GM23248 (cell line): Measurements from ENCODE around the gene MBD2. TPM values are rescaled to one million over a fixed set of nuclear protein-coding genes. Genes with fewer than 3 reads are reported as not detected.

ENCODE experiments used
- DNase-seq: peaks from one replicate; pipeline ENCODE4 v3.0.0-alpha.2; 2015
- H2AFZ ChIP-seq: fragments of 200-600 bp; sonication (generic); 2 replicates; pipeline ENCODE4 v1.6.1; 2016; ENCODE audit warnings: antibody characterized with exemption
- H3F3A ChIP-seq: fragments of 200-600 bp; sonication (generic); 2 replicates; pipeline ENCODE4 v1.6.1; 2016; ENCODE audit warnings: mild to moderate bottlenecking, antibody characterized with exemption, mixed run types; ENCODE audit not compliant: insufficient read depth
- H3K27ac ChIP-seq: fragments of 200-600 bp; sonication (generic); 2 replicates; pipeline ENCODE4 v1.5.1; 2016; ENCODE audit warnings: mild to moderate bottlenecking
- H3K27me3 ChIP-seq: fragments of 200-600 bp; sonication (generic); replicated peaks from 2 replicates; pipeline ENCODE4 v1.6.1; 2016; ENCODE audit warnings: mild to moderate bottlenecking; ENCODE audit not compliant: insufficient read depth
- H3K36me3 ChIP-seq: fragments of 200-600 bp; sonication (generic); 2 replicates; pipeline ENCODE4 v1.6.1; 2016; ENCODE audit warnings: low read depth, mild to moderate bottlenecking
- H3K4me1 ChIP-seq: fragments of 200-600 bp; sonication (generic); 2 replicates; pipeline ENCODE4 v1.6.1; 2016; ENCODE audit warnings: mild to moderate bottlenecking; ENCODE audit not compliant: insufficient read depth
- H3K4me2 ChIP-seq: fragments of 200-600 bp; sonication (generic); one replicate; pipeline ENCODE4 v1.6.1; 2016; ENCODE audit warnings: mild to moderate bottlenecking; ENCODE audit not compliant: unreplicated experiment
- H3K4me3 ChIP-seq: fragments of 200-600 bp; sonication (generic); 2 replicates; pipeline ENCODE4 v1.5.1; 2016; ENCODE audit warnings: mild to moderate bottlenecking
- H3K79me2 ChIP-seq: fragments of 200-600 bp; sonication (generic); 2 replicates; pipeline ENCODE4 v1.6.1; 2016; ENCODE audit warnings: mild to moderate bottlenecking; ENCODE audit not compliant: insufficient read depth
- H3K9ac ChIP-seq: fragments of 200-600 bp; sonication (generic); 2 replicates; pipeline ENCODE4 v1.6.1; 2016; ENCODE audit warnings: mild to moderate bottlenecking
- H3K9me2 ChIP-seq: fragments of 200-600 bp; sonication (generic); 2 replicates; pipeline ENCODE4 v1.6.1; 2016; ENCODE audit warnings: mixed run types, mild to moderate bottlenecking, moderate library complexity; ENCODE audit not compliant: insufficient read depth
- H3K9me3 ChIP-seq: fragments of 200-600 bp; sonication (generic); one replicate; pipeline ENCODE4 v1.6.1; 2017; ENCODE audit warnings: low read depth
- H4K20me1 ChIP-seq: fragments of 200-600 bp; sonication (generic); 2 replicates; pipeline ENCODE4 v1.6.0; 2016; ENCODE audit not compliant: insufficient read depth
- EZH2 ChIP-seq: fragments of 200-600 bp; sonication (generic); IDR thresholded peaks from 2 replicates; pipeline ENCODE4 v1.6.1; 2018; ENCODE audit warnings: antibody characterized with exemption, mild to moderate bottlenecking; ENCODE audit not compliant: insufficient read depth, poor library complexity, severe bottlenecking
- EZH2phosphoT487 ChIP-seq: fragments of 200-600 bp; sonication (generic); IDR thresholded peaks from 2 replicates; pipeline ENCODE4 v1.6.1; 2018; ENCODE audit warnings: antibody characterized with exemption, moderate library complexity, mild to moderate bottlenecking, low read depth; ENCODE audit not compliant: insufficient read depth
- WGBS, 2 experiments: methylation state at CpG; one replicate each; pipeline ENCODE4 v1.1.6; 2015 to 2017; ENCODE audit warnings: low lambda C conversion rate in 2 of 2, low coverage in 1 of 2; ENCODE audit errors: missing lambda C conversion rate in 2 of 2; 5-methylcytosine and 5-hydroxymethylcytosine counted together
- in situ Hi-C: fragments of 300-500 bp; cut with MboI; formaldehyde crosslinking; loops from 2 replicates; pipeline ENCODE4 v1.15.0; 2020
- polyA plus RNA-seq: library from polyadenylated mRNA; unstranded; fragments of >200 nt; fragmentation: Nextera tagmentation; extraction: Ambion mirVana; gene quantifications from 2 replicates; pipeline ENCODE4 v1.2.1, GENCODE V29; 2016
- total RNA-seq: library from RNA; depleted of rRNA; stranded (reverse); fragments of >200 nt; shearing (Covaris generic); gene quantifications from 2 replicates; pipeline ENCODE4 v1.2.3, GENCODE V29; 2014

MBD2 gene
- total and polyA plus RNA-seq, 2 experiments from 2014 or later, result 9.5 to 27.2 TPM

DNA sequence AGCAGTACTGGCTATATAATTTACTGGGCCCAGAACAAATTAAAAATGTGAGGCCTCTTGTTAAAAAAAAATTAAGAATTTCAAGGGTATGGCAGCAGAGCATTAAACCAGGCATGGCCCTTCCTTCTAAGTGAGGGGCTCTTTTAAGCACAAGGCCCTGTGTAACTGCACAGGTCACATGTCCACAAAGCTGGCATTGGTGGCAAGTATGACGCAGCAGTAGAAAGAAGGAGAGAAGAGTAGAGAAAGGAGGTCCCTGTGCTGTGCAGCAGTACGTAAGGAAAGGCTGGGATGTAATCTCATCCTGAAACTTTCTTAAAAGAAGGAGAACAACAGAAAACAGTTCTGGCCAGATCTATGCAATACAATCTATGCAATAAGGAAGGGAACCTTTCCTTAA lies 51.2 kb downstream of the MBD2 start:
- H3K79me2 ChIP-seq, result peaks cover 96% of the 10 kb centered on the region
- H3K27me3 ChIP-seq, result no peaks in the 10 kb centered on the region
- WGBS, 2 experiments, result 98 to 100% methylated on average over 2 of the region's 2 CpGs

DNA sequence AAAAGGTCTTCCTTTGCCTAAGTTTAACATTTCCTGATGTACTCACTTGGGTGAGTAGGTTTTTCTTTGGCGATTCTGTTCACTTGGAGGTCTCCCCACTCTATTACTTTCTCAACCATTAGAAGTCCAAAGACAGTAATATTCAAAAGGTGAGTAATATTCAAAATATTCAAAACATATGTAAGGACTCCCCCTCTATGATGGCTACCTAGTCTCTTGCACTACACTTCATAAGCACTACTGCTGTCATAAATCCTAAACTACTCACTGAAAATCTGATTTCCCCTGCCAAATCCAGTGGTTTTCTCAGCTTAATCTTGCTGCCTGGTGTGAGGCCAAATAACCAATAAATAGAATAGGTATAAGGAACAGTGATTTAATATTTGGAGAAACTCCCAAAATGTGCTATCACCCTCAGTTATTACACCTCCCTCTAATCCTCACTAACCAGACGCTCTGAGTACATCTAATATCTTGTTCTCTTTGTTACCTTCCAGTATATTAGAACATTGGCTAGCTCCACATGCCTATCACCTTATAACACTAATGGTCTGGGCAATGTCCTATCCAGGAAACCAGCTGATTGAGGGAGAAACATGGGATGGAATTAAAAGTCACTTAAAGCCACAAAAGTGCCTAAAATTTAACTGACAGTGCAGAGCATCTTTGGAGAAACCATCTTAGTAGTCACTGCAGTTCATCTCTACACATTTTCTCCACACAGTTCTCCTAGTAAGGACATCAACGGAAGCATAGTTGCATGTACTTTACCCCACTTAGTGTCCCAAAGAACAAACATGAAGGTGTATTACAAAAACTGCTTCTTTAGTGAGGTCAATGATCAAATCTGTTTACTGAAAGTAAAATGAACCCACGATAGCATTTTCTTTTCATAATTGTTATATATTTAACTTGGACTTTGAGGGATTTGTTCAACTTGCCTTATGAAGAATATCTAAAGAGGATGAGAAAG lies 54.8 kb downstream of the MBD2 start:
- H3F3A ChIP-seq, result peaks cover 15% of the 10 kb centered on the region; the same call in 1 of the 2 replicates
- TF ChIP-seq EZH2phosphoT487, result no peak
- no peak for TF ChIP-seq EZH2
- in situ Hi-C loops, result no loop called here
- no peak overlapping the region for H3K4me3 ChIP-seq
- H3K79me2 ChIP-seq, result peaks cover 95% of the 10 kb centered on the region
- H4K20me1 ChIP-seq, result no peaks in the 10 kb centered on the region
- peak; percentile 40 for DNase-seq
- H3K4me2 ChIP-seq, result no peak overlapping the region
- 91 to 95% methylated on average over 4 of the region's 4 CpGs for WGBS, 2 experiments
- no peaks in the 10 kb centered on the region for H3K9me3 ChIP-seq
- H3K27me3 ChIP-seq, result no peaks in the 10 kb centered on the region
- peaks cover 23% of the 10 kb centered on the region for H3K36me3 ChIP-seq
- H3K9ac ChIP-seq, result no peak overlapping the region
- H3K9me2 ChIP-seq, result no peaks in the 10 kb centered on the region
- H3K4me1 ChIP-seq, result peaks cover 18% of the 10 kb centered on the region
- no peak overlapping the region for H2AFZ ChIP-seq
- H3K27ac ChIP-seq, result no peak overlapping the region

More for the DNA sequence above, 51.2 kb downstream of the MBD2 start:
- Histone ChIP-seq H3K27ac (no peak overlapping the region), H3K36me3 (0 out of 2 replicates have a peak, but pooled peaks cover 8% of the 10 kb centered on the region), H3K9ac (no peak overlapping the region), H3K4me3 (no peak overlapping the region), H3F3A (peaks cover 15% of the 10 kb centered on the region; the same call in 1 of the 2 replicates), H3K4me2 (no peak overlapping the region), H2AFZ (no peak overlapping the region), H3K9me2 (no peaks in the 10 kb centered on the region), H3K4me1 (peaks cover 23% of the 10 kb centered on the region), H3K9me3 (no peaks in the 10 kb centered on the region), H4K20me1 (no peaks in the 10 kb centered on the region)
- TF ChIP-seq EZH2phosphoT487, result no peak
- TF ChIP-seq EZH2, result no peak
- in situ Hi-C loops, result no loop called here
- DNase-seq, result no peak

DNA sequence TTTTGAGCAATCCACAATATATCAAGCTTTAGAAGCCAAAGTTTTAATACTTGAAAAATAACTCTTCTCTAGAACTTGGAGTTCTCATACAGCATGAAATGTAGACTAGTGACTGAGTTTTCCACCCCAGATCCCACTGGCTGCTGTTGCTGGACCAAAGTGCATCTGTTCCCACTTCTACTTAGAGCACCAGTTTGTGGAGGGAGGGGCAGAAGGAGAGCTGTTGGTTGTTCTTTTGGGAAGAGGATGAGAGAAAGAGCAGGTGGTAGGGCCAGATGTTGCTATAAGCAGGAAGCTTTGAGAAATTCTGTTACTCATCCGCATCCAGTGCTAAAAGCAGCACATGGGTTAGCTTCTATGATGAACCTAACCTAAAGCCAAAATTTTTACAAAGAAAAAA lies 59.0 kb downstream of the MBD2 start:
- Histone ChIP-seq H3F3A (peaks cover 40% of the 10 kb centered on the region), H2AFZ (no peak overlapping the region), H3K9me2 (no peaks in the 10 kb centered on the region), H3K36me3 (peaks cover 30% of the 10 kb centered on the region), H4K20me1 (no peaks in the 10 kb centered on the region), H3K27ac (no peak overlapping the region), H3K4me1 (peaks cover 46% of the 10 kb centered on the region), H3K4me2 (no peak overlapping the region), H3K9me3 (no peaks in the 10 kb centered on the region), H3K79me2 (peaks cover 73% of the 10 kb centered on the region), H3K27me3 (no peaks in the 10 kb centered on the region), H3K4me3 (no peak overlapping the region), H3K9ac (no peak overlapping the region)
- no peak for DNase-seq
- 100% methylated on average over 1 of the region's 1 CpG for WGBS, 2 experiments
- in situ Hi-C loops, result no loop called here
- TF ChIP-seq EZH2phosphoT487 (no peak), EZH2 (no peak)

DNA sequence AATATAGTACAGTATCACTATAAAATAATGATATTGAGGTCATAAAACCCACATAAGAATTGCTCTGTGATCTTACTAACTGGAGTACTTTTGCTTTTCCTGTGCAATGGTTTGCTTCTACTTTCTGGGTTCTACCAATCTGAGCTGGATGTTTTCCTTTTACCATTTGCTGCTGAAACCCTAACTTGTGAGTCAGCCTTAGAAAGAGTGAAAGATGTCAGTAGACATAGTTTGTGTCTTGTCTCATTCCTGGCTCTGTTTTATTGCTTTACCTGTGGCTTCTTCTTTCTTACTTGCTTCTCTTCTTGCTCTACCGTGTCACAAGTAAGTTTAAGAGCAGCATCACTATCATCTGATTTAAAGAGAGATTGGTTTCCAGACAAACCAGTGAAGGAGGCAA lies 61.0 kb downstream of the MBD2 start:
- Histone ChIP-seq H3K27me3 (no peaks in the 10 kb centered on the region), H3K9me3 (no peaks in the 10 kb centered on the region), H3K4me2 (peak overlapping the region; percentile 23), H3K4me1 (peaks cover 51% of the 10 kb centered on the region), H2AFZ (no peak overlapping the region), H3K27ac (peak overlapping the region; percentile 56), H3F3A (peaks cover 27% of the 10 kb centered on the region), H3K9ac (no peak overlapping the region), H3K36me3 (peaks cover 43% of the 10 kb centered on the region), H3K4me3 (no peak overlapping the region), H4K20me1 (no peaks in the 10 kb centered on the region), H3K79me2 (peaks cover 74% of the 10 kb centered on the region), H3K9me2 (no peaks in the 10 kb centered on the region)
- 96% methylated on average over 1 of the region's 1 CpG for whole genome bisulfite sequencing, 2 experiments
- in situ Hi-C loops, result no loop called here
- peak; percentile 11 for DNase-seq
- no peak for TF ChIP-seq EZH2phosphoT487
- TF ChIP-seq EZH2, result no peak
